Activated CD4-positive, alpha-beta T cell treated with anti-CD3 and anti-CD28 coated beads for 48 hours (primary cell): ENCODE data around the gene PLXDC1.
"Not testable (repeated sequence)": the region's sequence is repeated elsewhere in the genome, so short reads cannot be mapped to it uniquely, and the experiment has no call there.

Source experiments
- DNase-seq: peaks from one replicate; pipeline ENCODE4 v3.0.0-alpha.2; 2020

Gene PLXDC1

DNA sequence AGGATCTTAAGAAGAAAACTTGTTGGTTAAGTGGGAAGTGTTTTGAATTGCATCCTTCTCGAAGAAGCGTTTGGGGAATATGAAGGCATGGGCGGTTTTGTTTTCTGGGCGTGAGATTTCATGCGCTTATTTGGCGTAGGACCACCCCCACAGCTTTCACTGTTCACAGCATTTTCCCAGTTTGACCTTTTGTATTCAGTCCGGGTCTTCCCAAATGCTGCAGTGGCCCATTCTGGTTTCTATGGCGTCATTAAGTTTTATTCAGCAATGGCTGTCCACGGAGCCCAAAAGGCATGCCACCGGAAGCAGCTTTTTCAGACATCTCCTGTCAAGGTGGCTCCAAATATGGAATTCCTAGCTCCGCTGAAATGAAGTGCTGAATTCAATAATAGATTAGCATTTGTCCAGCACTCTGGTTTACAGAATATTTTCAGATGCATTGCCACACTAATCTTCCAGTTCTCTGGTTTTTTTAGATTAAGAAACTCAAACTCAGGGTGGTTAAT, 93.7 kb downstream of the PLXDC1 start:
- no peak for DNase-seq

- DNase-seq, result no peak
Measured at GRCh38 chr17:39054111-39054645, 97.3 kb downstream of the PLXDC1 start.

DNA sequence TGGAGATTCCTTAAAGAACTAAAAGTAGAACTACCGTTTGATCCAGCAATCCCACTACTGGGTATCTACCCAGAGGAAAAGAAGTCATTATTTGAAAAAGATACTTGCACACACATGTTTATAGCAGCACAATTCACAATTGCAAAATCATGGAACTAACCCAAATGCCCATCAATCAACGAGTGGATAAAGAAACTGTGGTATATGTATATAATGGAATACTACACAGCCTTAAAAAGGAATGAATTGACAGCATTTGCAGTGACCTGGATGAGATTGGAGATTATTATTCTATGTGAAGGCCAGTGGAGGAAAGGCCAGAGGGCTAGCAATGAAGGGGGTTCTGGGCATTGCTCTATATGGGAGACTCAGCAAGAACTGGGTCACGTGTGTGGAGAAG, 99.0 kb downstream of the PLXDC1 start:
- not testable (repeated sequence) for DNase-seq

GRCh38 chr17:39051001-39051585, 100.3 kb downstream of the PLXDC1 start:
- no peak for DNase-seq

DNA sequence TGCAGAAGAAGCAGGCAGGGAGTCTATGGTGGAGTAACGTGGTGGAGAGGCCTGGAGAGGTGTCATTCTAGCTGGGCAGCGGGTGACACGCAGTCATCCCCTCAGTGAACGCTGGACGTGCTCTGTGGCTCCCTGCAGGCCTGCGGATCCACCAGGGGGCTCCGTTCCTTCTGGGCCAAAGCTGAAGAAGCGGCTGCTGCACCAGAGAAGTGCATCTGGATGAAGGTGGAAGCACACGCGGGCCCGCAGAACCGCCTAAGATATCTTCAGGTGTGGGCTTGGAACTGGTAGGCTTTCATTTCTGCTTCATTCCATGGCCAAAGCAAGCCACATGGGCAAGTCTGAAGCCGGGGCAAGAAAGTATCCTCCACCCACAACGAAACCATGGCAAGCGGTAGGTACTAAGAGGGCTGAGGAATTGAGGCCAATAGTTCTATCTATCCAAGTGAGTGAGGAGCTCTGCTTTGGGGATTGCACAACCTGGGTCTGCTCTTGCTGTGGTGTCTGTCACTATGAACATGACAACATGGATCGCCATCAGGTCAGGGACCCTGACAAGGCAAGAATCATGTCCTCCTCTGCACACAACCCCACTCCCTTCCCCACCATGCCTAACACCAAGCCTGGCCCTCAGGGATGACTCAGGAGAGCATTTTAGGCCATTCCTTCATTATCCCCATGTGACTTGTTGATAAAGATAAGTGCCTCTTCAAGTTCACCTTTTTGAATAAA, 105.3 kb downstream of the PLXDC1 start:
- peak; percentile 8 for DNase-seq

- no peak for DNase-seq
Measured at GRCh38 chr17:39036009-39036408, 115.4 kb downstream of the PLXDC1 start.

GRCh38 chr17:39035578-39035977, 115.9 kb downstream of the PLXDC1 start:
- DNase-seq, result not testable (repeated sequence)

DNA sequence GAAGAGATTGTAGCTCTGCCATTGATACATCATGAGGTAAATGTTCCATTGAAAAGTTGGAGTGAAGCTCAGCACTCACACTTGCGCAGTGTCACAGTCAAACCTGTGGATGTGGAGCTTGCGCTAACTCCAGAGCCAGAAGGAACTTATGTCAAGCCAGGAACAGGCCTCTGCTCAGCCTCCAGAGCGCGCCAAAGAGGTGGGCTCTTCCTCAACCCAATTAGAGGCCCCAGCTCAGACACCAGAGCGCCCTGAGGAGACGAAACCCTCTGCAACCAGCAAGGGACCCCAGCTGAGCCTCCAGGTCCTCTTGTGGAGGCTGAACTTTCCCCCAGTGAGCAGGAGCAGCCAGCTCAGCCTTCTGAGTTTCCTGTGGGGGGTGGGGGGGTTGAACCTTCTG, 122.7 kb downstream of the PLXDC1 start:
- DNase-seq, result no peak

GRCh38 chr17:39027455-39028035, 123.9 kb downstream of the PLXDC1 start:
- DNase-seq, result no peak

DNA sequence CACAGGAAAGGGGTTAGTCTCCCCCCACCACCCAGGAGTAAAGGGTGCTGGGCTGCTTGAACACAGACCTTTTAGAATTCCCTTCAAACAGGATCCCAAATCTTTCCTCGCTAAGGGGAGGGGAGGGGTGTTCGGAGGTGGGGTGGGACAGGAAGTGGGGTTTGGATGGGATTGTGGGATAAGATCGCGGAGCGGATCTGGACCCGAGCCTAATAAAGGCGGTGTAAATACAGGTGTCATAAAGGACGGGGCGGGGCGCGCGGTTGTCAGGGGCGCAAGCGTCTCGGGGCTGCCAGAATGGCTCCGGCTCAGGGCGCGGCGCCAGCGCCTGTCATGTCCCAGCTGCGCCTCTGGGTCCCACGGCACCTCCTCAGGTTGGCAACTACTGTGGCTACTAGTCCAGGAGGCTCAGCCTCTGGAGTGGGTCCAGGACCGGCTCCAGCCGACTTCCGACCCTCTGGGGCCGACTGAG, 124.4 kb downstream of the PLXDC1 start:
- DNase-seq, result peak; percentile 44

DNA sequence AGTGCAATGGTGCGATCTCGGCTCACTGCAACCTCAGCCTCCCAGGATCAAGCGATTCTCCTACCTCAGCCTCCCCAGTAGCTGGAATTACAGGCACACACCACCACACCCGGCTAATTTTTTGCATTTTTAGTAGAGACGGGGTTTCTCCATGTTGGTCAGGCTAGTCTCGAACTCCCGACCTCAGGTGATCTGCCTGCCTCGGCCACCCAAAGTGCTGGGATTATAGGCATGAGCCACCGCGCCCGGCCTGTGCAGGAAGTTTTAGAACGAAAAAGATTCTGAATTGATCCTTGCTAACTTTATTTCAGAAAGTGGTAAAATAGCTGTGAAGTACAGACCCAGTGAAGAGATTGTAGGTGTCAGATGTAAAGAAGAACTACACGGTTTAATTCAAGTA, 125.1 kb downstream of the PLXDC1 start:
- DNase-seq, result not testable (repeated sequence)

DNA sequence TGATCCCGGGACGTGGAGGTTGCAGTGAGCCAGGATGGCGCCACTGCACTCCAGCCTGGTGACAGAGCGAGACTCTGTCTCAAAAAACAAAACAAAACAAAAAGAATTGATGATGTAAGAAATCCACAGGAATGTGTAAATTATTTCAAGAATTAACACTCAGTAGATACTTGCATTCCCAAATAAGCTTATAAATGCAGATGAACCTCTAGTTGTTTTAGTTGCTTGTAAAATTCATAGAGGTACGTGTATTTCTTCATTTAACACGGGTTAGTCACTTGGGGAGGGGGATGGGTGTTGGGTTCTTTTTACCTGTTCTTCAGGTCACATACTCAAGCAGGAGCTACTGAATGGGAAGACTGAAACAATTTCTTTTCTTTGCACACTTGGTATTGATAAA, 128.5 kb downstream of the PLXDC1 start:
- no peak for DNase-seq

GRCh38 chr17:39020037-39020436, 131.4 kb downstream of the PLXDC1 start:
- not testable (repeated sequence) for DNase-seq

DNA sequence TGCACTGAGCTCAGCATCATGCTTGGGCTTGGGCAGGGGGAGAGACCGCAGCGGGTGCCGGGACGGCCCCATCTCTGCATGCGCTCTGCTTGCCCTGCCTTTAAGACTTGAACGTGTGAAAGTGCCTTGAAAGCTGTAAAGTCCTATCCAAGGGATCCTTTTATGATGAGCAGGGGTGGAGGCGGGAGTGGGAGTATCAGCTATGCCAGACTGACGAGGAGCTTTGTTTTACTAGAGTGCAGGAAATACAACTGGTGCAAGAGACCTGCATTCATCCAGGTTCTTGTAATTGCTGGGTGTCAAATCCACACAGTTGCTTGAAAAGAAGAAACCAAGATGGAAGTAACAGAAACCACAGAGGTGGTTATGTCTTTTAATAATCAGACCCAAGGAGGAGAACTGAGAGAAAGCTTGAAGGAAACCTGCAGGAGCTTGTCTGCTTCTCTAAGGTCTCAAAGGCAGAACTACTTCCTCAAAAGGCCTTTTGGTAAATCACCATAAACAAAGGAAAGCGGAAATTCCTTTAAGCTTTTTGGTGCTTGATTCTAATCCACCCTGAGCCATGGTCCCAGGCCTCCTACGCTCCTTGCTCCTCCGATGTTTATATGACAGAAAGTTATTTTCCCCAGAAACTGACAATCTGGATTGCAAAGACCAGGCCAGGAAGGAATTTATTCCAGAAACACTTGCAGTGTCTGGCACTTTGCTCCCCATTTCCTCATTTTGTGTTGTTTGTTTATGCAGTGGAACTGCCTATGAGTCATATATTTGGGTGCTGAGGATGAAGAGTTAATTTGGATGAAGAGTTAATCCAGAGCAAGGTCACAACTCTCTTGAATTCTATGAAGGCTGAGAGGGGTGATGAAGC, 132.9 kb downstream of the PLXDC1 start:
- DNase-seq, result peak; percentile 53

DNA sequence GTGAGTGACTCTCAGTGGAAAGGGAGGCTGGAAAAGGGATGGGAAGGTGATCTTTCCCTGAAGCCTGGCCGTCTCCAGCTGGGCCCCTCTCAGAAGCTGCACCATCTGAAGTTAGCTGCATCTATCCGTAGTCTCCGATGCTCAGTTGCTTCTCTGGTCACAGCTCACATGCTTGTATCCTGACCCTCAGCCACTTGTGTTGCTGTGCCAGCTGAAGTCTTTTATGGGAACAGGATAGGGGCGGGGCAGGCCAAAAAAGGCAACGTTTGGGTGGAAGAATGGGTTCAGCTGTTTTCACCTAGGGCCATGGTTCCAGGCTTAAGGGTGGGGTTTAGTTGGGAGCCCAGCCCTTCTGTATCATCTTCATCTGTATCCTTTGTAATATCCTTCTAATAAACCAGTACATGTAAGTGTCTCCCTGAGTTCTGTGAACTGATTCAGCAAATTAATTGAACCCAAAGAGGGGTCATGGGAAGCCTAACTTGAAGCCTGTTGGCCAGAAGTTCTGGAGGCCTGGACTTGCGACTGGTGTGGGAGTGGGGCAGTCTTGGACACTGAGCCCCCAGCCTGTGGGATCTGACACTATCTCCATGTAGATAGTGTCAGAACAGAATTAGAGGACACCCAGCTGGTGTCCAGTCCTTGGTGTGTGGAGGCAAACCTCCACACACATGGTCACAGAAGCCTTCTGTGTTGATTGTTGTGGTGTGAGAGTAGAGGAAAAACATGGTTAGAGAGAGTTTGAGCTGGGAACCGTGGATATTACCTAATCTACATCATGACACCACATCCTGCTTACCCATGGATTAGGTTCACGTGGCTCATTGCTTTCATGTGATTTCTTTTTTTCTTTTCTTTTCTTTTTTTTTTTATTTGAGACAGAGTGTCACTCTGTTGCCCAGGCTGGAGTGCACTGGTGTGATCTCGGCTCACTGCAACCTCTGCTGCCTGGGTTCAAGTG, 135.0 kb downstream of the PLXDC1 start:
- DNase-seq, result no peak

- DNase-seq, result no peak
Measured at GRCh38 chr17:39015546-39015935, 135.9 kb downstream of the PLXDC1 start.

DNA sequence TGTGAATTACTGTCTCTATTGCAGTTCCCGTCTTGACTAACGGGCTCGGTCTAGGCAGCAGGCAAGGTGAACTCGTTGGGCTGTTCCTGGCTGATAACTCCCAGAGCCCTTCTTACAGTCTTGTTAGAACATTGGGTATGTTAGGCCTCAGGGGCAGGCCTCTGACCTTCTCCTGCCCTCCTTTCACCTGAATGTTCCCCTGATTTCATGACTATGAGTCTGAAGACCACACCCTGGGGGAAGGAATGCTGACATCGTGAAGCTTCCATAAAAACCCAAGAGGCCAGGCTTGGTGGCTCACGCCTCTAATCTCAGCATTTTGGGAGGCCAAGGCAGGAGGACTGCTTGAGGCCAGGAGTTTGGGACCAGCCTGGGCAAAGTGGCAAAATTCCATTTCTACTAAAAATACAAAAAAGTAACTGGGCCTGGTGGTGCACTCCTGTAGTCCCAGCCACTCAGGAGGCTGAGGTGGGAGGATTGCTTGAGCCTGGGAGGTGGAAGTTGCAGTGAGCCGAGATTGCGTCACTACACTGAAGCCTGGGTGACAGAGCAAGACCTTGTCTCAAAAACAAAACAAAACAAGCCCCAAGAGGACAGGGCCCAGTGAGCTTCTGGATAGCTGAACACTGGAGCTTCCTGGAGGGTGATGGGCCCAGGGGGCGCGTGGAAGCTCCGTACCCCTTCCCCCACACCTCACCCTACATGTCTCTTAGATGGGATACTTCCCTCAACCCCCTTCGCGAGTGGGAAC, 136.5 kb downstream of the PLXDC1 start:
- no peak for DNase-seq

- DNase-seq, result no peak
Measured at GRCh38 chr17:39014044-39014794, 137.2 kb downstream of the PLXDC1 start.
